NCI-H82 treated with DMSO at 0.1 percent for 48 hours (cell line): Measurements from ENCODE around the gene ATP9B.

Experiments
- DNase-seq: peaks from one replicate; lab custom pipeline; 2025; ENCODE audit not compliant: unreplicated experiment; lab: John Stamatoyannopoulos, UW

The ATP9B gene

GRCh38 chr18:79405019-79405780, 336.0 kb downstream of the ATP9B start:
- no peak for DNase-seq

- DNase-seq: no peak
Observed at GRCh38 chr18:79405781-79406575, 336.8 kb downstream of the ATP9B start.

- DNase-seq: no peak
Observed at GRCh38 chr18:79406708-79407107, 337.5 kb downstream of the ATP9B start.

GRCh38 chr18:79409313-79409712, 340.1 kb downstream of the ATP9B start:
- no peak for DNase-seq

GRCh38 chr18:79410171-79410641, 341.0 kb downstream of the ATP9B start:
- no peak for DNase-seq

GRCh38 chr18:79410731-79411613, 341.8 kb downstream of the ATP9B start:
- DNase-seq: no peak

GRCh38 chr18:79411614-79412526, 342.7 kb downstream of the ATP9B start:
- no peak for DNase-seq

- DNase-seq: no peak
Observed at GRCh38 chr18:79413025-79413424, 343.8 kb downstream of the ATP9B start.

GRCh38 chr18:79413426-79413825, 344.2 kb downstream of the ATP9B start:
- no peak for DNase-seq

GRCh38 chr18:79413901-79414300, 344.7 kb downstream of the ATP9B start:
- no peak for DNase-seq

GRCh38 chr18:79416022-79416676, 347.0 kb downstream of the ATP9B start:
- DNase-seq: no peak

GRCh38 chr18:79416677-79417052, 347.5 kb downstream of the ATP9B start:
- DNase-seq: no peak

- DNase-seq: no peak
Observed at GRCh38 chr18:79418236-79418635, 349.0 kb downstream of the ATP9B start.

- DNase-seq: no peak
Observed at GRCh38 chr18:79418642-79419041, 349.4 kb downstream of the ATP9B start.

- DNase-seq: no peak
Observed at GRCh38 chr18:79420033-79420745, 351.0 kb downstream of the ATP9B start.

- no peak for DNase-seq
Observed at GRCh38 chr18:79421275-79421857, 352.2 kb downstream of the ATP9B start.

- no peak for DNase-seq
Observed at GRCh38 chr18:79422022-79422782, 353.0 kb downstream of the ATP9B start.

- DNase-seq: no peak
Observed at GRCh38 chr18:79422783-79423165, 353.6 kb downstream of the ATP9B start.
